WI38 (cell line): Measurements from ENCODE around the gene SEMA3C.

Experiments
- H3K4me3 ChIP-seq: 2 replicates; pipeline ENCODE4 v1.5.1; 2011; ENCODE audit warnings: low read depth, mild to moderate bottlenecking, control low read depth, low read length
- TF ChIP-seq, protein P1 (sequence below): IDR thresholded peaks from 2 replicates; pipeline ENCODE4 v1.5.1; 2012; ENCODE audit warnings: low read depth, mild to moderate bottlenecking, control low read depth, low read length

The SEMA3C gene

DNA sequence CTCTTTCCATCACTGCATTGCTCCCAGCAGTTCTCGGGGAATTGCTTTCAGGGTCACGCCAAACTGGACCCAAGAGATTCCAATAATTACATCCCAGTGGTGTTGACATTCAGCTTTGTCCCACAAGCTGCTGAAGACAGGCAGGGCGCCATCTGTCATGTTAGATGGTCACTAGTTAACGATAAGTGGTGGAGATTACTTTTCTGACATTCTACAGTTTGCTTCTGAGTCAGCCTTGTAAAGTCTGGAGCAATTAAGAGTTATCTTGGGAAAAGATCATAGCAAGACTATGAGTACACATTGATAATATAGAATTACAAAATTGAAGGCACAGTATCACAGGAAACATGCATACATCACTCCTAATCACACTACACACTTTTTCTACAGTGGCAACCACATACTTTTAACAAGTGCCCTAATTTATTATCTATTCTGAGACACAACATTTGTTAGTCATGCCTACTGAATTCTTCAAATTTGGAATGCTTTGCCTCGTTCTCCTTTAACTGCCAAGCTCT is 41.9 kb downstream of the SEMA3C start:
- H3K4me3 ChIP-seq, result no peak overlapping the region
- TF ChIP-seq, protein P1, sequence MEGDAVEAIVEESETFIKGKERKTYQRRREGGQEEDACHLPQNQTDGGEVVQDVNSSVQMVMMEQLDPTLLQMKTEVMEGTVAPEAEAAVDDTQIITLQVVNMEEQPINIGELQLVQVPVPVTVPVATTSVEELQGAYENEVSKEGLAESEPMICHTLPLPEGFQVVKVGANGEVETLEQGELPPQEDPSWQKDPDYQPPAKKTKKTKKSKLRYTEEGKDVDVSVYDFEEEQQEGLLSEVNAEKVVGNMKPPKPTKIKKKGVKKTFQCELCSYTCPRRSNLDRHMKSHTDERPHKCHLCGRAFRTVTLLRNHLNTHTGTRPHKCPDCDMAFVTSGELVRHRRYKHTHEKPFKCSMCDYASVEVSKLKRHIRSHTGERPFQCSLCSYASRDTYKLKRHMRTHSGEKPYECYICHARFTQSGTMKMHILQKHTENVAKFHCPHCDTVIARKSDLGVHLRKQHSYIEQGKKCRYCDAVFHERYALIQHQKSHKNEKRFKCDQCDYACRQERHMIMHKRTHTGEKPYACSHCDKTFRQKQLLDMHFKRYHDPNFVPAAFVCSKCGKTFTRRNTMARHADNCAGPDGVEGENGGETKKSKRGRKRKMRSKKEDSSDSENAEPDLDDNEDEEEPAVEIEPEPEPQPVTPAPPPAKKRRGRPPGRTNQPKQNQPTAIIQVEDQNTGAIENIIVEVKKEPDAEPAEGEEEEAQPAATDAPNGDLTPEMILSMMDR, result no peak

DNA sequence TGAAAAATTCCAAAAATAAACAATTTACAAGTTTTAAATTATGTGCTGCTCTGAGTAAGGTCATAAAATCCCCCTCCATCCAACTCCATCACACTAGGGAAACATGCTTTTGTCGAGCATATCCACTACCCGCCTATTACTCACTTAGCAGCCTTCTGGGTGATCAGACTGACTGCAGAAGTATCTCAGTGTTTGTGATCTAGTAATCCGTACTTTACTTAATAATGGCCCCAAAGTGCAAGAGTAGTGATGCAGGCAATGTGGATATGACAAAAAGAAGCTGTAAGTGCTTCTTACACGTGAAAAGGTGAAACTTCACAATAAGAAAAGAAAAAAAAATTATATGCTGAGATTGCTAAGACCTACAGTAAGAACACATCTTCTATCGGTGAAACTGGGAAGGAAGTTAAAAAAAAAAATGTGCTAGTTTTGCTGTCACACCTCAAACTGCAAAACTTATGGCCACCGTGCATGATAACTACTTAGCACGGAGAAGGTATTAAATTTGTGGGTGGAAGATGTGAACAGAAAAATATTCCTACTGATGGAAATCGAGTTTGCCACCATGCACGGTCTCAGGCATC is 43.2 kb downstream of the SEMA3C start:
- TF ChIP-seq, protein P1, result no peak
- H3K4me3 ChIP-seq, result no peak overlapping the region

DNA sequence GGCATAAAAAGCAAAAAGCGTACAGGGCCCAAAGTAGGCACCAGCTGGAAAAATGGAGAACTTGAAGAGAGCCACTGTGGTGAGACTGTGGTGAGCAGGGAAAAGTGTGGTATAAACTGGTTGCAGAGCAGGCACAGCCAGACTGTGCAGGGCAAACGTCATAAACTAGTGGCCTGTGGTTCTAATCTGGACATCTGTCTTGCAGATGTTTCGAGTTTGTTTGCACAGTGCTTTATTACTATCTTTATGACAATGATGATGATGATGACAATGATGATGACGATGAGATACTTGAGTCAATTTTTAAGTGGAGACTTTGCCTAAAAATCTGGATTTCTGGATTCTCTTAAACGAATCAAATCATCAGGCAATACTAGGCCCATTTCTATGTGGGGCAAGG is 45.7 kb downstream of the SEMA3C start:
- TF ChIP-seq, protein P1, result no peak
- H3K4me3 ChIP-seq, result no peak overlapping the region

DNA sequence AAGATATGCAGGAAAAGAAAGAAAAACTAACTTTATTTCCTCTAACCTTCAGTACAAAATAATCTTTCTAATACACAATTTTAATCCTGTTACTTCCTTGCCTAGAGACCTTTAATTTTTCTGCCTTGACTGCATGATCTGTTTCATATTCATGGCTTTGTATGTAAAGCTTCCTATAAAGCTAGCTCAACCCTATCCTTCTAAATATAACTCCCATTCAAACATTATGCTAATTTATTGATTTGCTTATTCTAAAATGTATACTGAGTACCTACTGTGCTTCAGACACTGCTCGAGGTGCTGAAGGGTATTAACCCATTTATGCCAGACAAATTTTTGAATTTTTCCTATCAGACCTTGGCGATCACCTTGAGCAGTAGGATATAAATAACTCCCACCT is 47.6 kb downstream of the SEMA3C start:
- TF ChIP-seq, protein P1, result no peak
- no peak overlapping the region for H3K4me3 ChIP-seq

DNA sequence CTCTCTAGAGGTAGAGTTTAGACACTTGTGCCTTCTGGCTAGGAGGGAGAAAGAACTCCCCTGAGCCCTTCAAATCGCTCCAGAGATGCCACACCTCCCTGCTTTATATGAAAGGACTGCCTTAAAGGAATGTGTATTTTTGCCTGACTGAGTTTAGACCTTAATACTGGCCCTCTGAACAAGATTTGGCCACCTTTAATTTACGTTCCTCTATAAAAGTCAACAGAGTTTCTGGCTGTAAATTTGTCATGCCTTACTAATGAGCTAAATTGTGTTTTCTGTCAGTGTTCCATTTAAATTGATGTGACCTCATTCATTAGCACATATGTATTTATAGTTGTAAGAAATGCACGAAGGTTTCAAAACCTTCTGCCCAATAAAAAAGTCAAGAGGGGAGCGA is 48.0 kb downstream of the SEMA3C start:
- no peak overlapping the region for H3K4me3 ChIP-seq

DNA sequence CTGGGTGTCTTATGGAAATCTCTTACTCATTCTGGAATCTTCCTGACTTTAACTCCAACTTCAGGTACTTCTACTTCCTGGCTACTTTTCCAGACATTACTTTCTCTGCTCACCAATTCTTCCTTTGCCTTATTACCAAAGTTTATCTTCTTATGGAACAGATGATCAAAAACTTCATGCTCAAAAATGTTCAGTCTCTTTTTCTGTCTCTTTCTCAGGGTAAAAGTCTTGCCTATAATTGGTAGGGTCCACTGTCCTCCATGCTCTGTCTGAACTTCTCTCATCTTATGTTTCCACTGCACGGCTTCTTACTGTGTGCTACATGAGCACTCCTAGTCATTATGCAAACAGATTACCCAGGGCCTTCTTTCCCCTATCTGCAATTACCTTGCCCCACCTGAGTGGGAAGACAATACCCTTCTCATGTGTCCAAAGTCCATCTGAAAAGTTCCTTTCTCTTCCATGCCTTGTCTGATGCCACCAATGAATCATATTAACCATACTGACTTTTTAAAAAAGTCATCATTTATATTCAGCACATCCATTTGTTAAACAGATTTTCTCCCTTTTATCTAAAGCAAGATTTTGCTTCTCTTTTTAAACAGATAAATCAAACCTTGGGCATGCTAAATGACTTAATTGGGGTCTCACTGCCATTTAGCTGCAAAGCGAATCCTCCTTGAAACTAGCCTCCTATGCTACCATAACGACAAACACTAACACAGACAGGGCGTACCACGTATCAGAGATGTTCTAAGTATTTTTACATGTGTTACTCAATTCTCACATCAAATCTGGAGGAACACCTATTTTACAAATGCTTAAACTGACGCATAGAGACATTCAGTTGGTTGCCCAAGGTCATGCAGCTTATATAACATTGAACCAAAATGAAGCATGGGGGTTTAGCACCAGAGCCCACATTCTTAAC is 48.8 kb downstream of the SEMA3C start:
- TF ChIP-seq, protein P1, result no peak

More for the DNA sequence above, 48.0 kb downstream of the SEMA3C start:
- TF ChIP-seq, protein P1, result no peak

More for the DNA sequence above, 48.8 kb downstream of the SEMA3C start:
- H3K4me3 ChIP-seq, result no peak overlapping the region
